Measurements from ENCODE around the gene COX8A.

COX8A gene

DNA sequence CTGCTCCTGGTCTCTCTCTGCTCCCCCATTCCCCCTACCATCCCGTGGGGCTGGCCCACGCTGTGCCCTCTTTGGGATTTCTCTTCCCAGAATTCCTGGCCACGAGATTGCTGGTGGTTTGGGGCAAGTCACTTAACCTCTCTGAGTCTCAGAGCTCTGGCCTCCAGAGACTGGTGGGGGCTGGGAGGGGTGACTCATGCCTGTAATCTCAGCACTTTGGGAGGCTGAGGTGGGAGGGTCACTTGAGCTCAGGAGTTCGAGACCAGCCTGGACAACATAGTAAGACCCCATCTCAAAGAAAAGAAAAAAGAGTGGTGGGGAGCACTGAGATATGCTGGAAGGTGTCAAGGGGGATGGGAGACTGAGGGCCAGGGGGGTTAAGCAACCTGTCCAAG lies 30.2 kb downstream of the COX8A start:
- no peak for DNase-seq

DNA sequence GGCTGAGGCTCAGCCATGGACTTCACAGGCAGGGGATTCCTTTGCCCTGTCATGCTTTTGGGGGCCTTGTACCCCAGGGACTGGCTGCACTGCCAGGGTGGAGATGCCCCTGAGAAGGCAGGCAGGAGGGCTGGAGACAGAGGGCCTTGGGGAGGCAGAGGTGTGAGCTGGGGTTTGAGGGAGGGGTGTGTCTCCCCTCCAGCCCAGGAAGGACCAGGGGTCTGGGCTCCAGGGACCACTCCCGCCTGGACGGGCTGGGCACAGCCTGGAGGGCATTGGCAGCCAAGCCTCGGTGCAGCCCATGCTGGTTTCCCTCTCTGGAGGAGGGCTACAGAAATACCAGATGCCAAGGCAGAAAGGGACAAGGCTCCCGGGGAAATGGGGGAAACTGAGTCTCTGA lies 31.3 kb downstream of the COX8A start:
- no peak for DNase-seq

- DNase-seq, result no peak
These were observed 32.0 kb downstream of the COX8A start for GRCh38 chr11:64006398-64006797.

- DNase-seq, result no peak
These were observed 32.8 kb downstream of the COX8A start for GRCh38 chr11:64007160-64007628.

GRCh38 chr11:64007629-64008282 lies 33.3 kb downstream of the COX8A start:
- peak; percentile 11 for DNase-seq

- no peak for DNase-seq
These were observed 34.0 kb downstream of the COX8A start for GRCh38 chr11:64008283-64008913.

DNA sequence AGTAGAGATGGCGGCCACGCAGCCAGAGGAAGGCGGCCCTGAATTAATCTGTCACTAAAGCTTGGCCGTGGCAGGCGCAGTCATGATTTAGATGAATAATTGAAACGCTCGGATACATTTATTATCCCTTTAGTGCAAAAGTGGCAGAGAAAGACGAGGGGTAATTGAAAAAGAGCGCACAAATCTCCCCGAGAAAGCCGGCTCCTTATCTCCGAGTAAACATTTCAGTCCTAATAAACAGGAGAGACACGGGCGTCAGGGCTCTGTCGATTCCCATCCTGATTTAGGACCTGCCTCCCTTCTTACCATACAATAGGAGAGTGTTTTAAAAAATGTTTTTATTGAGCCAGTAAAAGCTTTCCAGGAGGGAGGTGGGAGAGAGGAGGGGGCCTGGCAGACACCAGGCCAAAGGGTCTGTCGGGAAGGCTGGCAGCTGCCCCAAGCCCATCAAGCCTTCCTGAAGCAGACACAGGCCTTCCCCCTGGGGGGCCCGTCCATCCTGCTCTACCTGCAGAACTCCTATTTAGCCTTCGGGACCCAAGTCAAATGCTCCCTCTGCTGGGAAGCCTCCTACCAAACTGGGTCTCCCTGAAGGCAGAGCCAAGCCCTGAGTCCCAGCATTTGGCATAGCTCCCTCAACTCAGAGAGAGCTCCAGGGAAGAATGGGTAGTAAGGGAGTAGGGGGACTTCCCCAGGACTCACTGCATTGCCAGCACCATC lies 34.7 kb downstream of the COX8A start:
- DNase-seq, result no peak

DNA sequence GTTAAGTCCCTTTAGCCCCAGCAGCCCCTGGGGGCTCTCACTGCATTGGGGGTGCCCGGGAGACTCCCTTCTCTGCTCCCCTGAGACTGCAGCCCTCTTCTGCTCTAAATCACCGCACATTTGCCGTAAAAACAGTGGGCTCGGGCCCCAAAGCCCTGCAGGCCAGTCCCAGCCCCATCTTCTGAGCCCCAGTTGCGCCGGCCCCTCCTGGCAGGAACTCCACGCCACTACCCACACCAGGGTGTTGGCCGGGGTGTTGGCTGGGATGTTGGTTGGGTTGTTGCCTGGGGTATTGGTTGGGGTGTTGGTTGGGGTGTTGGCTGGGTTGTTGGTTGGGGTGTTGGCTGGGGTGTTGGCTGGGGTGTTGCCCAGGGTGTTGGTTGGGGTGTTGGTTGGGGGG lies 35.3 kb downstream of the COX8A start:
- DNase-seq, result no peak

- DNase-seq, result no peak
These were observed 36.4 kb downstream of the COX8A start for GRCh38 chr11:64010783-64011182.

DNA sequence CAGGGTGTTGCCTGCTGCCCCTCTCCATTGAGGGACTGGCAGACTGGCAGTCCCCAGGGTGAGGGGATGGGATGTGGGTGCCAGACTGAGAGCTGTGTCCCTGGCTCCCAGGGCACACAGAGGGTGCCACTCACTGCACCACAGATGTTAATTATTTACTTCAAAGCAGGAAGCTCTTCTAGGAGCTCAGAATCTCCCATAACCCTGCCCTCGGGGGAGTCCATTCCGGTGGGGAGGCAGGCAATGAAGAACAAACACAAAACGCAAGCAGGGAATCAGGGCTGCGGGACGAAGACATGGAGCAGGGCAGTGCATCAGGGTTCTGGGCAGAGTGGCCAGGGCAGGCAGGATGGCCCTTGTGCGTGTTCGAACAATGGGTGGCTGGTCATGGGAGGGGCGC lies 37.0 kb downstream of the COX8A start:
- DNase-seq, result no peak

GRCh38 chr11:64013141-64013896 lies 38.9 kb downstream of the COX8A start:
- DNase-seq, result no peak

DNA sequence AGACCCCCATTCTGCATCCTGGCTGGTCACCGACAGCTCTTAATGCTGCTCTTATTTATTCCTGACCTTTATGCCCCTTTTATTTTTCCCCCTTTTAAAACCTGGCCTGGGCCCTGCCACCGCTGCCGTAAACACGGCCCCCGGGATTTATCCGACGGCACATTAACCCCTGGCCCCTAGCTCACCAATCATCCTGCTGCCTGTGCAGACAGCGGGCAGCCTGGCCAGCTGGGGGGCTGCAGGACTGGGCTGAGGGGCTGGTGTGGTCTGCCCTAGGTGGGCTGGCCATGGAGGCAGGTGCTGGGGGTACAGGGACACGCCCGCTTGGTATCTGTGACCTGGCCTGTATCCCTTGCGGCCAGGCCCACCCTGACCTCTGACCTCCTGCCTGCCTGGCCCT lies 39.9 kb downstream of the COX8A start:
- no peak for DNase-seq

GRCh38 chr11:64015510-64015909 lies 41.1 kb downstream of the COX8A start:
- DNase-seq, result no peak

GRCh38 chr11:64015935-64016845 lies 41.8 kb downstream of the COX8A start:
- no peak for DNase-seq

- DNase-seq, result no peak
These were observed 43.5 kb downstream of the COX8A start for GRCh38 chr11:64017945-64018224.

DNA sequence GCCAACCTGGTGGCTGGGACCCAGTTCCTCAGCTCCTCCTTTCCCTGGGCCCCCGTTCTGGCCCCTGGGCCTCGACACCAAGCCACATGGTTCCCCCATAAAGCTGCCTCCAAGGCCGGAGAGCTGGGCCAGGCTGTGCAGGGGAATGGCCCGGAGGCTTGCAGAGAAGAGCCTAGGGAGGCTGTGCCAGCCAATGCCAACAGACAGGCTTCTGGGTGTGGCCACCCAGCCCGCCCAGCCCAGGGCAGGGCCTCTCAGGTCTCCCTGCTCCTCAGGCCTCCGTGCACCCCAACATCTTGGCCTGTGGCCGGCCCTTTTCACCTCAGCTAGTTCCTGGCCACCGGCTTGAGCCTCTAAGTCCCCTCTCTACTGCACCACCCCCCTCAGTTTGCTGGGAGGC lies 43.9 kb downstream of the COX8A start:
- DNase-seq, result no peak

DNA sequence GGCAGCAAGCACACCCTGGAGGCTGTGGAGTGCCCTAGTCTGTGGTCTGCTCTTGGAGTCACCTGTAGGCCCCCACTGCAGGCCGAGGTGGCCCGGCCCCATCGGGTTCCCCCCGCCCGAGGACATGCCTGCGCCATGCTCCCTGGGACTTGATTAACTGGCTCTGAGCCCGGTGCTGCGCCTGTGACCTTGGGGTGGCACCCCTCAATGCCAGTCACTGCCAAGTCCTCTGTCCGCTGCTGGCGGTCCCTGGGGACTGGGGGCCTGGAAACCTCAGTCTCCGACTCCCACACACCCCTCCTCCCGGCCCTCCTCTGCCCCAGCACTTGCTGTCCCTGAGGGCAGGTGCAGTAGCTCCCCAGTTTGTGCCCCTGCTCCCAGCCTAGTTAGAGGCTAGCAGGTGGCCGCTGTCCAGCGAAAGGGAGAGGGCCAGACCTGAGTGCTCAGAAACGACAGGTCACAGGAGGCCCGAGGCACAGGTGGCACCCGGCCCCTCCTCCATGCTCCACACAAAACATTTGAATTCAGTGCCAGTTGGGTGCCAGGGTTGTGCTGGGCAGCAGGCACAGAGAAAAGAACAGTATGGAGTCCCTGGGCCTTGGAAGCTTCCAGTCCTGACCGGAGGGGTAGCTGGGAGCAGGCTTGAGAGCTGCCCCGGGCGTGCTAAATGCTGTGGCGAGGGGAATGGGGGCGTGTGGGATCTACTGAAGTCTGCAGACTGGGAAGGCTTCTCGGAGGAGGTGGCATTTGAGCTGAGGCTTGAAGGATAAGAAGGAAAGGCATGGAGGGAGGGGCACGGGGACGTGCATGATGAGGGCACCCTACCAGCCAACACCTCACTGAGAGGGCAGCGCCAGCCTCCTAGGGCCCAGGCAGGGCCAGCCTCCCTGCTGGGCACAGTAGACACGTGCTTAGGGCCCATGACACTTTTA lies 45.0 kb downstream of the COX8A start:
- DNase-seq, result no peak

DNA sequence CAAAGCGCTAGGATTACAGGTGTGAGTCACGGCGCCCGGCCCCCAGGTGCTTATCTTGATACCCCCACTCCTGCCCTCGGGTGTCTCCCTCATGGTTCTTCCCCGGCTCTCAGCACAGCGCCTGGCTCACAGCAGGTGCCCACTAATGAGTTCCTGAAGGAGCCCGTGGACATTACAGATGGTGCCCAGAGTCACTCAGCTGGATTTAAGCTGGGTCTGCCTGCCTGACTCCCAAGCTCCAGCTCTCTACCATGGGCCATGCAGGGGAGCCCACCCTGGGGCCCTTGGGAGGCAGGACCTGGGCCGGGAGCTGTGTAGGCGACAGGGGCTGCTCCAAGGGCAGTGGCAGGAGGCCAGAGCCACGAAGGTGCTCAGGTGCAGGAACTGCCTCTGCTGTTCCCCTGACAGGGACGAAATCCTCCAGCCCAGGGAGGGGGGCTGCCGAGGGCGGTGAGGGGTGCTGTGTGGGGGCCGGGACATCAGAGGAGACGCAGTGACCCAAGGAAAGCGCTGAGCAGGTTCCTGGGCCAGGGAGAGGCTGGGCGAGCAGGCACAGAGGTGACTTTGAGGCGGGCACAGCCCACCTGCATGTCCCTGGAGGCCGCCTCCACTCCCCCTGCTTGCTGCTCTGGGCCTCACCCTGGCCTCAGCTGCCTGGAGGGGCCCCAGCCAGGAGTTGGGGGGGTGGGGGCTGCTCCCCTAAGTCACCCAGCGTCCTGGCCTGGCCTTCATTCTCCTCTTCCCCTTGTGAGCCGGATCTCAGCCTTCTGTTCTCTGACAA lies 46.7 kb downstream of the COX8A start:
- no peak for DNase-seq

DNA sequence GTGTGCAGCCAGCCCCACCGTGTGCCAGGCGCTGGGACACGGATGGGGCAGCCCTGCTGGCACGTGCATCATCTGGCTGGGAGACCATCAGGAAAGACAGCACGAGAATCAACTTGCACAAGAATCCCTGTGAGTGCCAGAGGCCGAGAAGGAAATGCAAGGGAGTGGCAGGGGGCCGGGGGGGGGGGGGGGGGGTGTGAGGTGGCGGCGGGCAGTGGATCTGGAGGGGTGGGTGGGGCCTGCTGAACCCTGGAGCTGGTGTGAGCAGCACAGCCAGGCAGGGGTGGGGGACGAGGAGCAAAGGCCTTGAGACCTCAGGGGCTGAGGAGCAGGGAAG lies 47.3 kb downstream of the COX8A start:
- no peak for DNase-seq

- no peak for DNase-seq
These were observed 47.8 kb downstream of the COX8A start for GRCh38 chr11:64022125-64022784.
